GM18951 (cell line): ENCODE results near the gene PAQR4.

Experiments
- POLR2A ChIP-seq: IDR thresholded peaks from 4 replicates; pipeline ENCODE4 v1.6.1; 2011; ENCODE audit warnings: mild to moderate bottlenecking; ENCODE audit not compliant: insufficient read length, insufficient read depth; ENCODE audit errors: extremely low read depth
- in situ Hi-C: fragments of 300-500 bp; cut with MboI; formaldehyde crosslinking; loops from one replicate; pipeline ENCODE4 v1.12.0; 2022; ENCODE audit warnings: low sequenced_read_pairs, mixed read lengths, inconsistent platforms; ENCODE audit not compliant: unreplicated experiment

PAQR4 gene

DNA sequence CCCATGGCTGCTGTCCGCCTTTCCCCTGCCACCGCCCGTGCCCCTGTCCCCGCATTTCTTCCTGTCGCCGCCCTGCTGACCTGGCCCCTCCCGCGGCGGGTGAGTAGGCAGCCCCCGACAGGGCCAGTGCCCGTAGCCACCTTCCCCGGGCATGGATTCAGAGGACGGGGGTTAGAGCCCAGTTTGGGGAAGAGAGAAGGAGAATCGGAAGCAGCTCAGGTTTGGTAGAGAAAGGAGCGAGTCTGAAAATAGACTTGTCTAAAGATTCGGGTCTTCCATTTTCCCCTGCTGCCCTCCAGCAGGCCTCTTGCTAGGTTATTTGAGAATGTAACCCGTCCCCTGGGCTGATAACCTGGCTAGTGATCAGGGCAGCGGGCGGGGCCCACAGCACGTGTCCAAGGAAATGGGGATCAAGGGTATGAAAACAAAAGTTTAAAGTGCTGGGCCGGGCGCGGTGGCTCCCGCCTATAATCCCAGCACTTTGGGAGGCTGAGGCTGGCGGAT is 35.7 kb downstream of the PAQR4 start:
- in situ Hi-C loops: no loop called here
- peak; percentile 8 for TF ChIP-seq POLR2A

DNA sequence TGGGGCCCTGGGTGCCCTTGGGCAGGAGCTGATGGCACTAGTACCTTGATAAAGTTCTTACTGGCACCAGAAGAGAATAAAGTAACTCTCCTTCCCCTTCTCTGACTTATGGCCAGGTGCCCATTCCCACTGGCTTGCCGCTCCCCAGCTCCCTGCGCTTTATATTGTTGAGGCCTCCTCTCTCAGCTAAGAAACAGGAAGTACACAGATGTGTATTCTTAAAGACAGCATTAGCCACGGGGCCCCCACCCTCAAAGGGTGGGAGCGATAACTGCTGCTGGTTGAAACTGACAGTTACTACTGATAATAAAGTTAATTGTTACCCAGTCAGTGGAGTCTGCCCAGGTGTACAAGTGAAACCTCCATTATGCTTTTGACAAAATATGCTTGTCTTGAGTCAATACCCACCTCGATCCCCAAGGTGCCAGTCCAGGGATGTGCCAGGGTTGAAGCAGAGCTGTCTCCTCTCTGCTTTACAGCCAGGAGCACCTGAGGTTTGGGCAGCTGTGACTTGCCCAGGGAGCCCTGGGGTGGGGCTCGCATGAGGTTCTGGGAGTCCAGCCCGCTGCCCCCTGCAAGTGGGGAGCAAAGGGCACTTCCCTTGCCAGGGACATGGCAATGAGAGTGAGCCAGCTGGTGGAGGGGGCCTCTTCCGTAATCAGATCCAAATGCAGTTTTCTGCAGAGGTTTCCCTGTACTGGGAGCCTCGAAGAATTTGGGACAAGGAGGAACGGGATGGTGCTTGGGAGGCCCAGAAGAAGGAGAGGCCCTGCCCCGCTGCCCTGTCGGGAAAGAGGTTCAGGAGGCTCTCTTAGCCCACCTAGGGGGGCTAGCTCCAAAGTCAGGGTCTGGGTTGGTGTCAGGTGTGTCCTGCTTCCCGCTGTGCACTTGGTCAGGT is 38.2 kb downstream of the PAQR4 start:
- in situ Hi-C loops: no loop called here
- no peak for TF ChIP-seq POLR2A

DNA sequence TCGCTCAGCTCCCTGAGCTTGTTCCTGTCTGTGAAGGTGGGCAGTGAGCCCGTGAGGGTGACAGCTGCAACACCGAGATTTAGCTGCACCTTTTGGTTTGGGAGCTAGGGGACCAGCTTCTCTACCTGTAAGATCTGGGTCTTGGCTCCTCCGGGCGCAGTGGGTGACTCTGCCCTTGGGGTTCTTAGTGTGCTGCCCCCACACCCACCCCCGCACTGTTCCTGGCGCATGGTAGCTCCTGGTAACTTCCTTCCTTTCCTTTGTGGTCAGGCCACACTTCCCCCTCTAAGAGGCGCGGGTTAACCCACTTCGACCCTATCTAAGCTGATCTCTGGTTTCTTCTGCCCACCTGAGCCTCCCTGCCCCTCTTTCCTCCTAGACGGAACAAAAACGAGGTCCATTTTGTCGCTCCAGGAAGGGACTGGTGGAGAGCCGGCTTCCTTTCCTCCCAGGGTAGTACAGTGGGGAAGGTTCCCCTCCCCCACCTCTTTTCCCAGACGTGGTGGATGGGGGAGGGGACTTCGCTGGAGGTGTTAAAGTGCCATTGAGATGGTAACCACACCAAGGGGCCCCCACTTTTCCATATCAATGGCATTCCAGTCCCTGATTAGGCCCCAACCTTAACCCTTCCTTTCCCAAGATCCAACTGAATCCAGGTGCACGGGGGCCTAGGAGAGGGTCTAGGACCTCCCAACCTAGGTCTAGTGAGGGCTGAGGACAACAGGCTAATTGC is 39.0 kb downstream of the PAQR4 start:
- no peak for TF ChIP-seq POLR2A
- in situ Hi-C loops: no loop called here

DNA sequence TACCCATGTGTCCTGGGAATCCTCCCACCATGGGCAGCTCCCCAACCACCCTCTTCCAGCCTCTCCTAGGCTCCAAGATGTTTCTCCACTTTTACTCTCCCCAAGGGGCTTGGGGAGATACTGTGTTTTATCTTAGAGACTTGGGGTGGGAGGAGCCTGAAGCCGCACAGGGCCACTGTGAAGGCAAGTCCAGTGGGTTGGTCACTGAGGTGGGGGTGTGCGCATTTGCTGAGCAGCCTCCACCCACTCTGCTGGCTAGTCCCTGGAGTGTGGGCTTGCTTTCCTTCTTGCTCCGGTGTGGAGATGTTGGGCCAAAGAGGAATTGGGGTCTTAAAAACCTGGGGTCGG is 39.5 kb downstream of the PAQR4 start:
- in situ Hi-C loops: no loop called here
- no peak for TF ChIP-seq POLR2A

DNA sequence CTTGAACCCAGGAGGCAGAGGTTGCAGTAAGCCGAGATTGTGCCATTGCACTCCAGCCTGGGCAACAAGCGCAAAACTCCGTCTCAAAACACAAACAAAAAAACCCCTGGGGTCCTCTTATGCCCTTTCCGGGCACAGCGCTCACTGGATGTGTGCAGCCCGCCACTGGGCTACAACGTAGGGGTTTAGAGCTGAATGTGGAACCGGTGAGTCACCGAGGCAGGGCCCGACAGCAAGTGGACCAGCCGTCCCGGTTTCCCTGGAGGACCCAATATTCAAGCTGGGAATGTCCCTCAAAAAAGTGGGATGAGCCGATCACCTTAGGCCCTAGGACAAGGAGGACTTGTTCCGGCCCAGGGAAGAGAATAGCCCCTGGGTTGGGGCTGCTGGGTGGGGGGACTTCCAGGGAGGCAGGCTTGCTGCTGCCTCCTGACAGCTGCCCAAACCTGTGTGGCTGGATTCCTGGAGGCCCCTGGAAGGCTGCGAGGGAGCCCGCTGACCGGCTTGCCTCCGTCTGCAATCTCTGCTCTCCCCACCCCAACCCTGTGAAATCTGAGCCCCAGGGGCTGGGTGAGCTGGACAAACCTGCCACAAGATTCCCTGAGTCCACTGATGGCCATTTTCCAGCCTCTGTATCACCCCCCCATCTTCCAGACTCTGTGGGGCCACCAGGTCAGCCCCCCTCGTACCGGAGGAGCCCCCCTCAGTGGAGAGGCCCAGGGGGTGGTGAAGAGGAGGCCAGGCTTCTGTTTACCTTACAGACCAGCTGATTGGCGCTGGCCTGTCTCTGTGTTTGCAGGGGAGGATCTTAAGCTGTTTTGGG is 40.6 kb downstream of the PAQR4 start:
- no peak for TF ChIP-seq POLR2A
- in situ Hi-C loops: no loop called here

DNA sequence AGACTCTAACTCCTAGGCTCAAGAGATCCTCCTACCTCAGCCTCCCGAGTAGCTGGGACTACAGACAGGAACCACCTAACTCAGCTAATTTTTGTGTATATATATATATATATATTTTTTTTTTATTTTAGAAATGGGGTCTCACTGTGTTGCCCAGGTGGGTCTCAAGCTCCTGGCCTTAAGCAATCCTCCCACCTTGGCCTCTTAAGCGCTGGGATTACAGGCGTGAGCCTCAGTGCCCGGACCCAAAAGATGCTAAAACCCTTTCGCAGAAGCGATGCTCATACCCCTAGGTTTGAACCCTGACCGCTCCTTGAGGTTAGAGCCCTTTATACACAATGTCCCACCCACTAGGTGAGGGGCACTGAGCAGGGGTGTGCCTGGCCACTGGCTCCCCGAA is 41.4 kb downstream of the PAQR4 start:
- no peak for TF ChIP-seq POLR2A
- in situ Hi-C loops: no loop called here

DNA sequence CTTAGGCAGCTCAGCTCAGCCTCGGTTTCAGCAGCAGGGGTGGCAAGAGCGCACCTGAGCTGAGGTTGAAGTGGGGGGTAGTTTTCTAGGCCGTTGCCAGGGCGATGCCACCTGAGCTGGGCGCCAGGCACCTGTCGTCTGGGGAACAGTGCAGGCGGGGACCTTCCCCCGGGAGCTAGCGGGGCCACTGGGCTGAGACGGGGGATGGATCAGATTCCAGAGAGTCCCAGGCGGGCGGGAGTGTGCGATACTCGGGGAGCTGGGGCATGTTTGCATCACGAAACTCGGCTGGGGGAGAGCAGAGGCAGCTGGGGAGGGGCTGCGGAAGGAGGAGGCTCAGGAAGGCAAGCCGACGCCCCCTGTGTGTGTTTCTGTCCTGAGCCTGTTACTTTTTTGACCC is 43.1 kb downstream of the PAQR4 start:
- TF ChIP-seq POLR2A: no peak
- in situ Hi-C loops: no loop called here

DNA sequence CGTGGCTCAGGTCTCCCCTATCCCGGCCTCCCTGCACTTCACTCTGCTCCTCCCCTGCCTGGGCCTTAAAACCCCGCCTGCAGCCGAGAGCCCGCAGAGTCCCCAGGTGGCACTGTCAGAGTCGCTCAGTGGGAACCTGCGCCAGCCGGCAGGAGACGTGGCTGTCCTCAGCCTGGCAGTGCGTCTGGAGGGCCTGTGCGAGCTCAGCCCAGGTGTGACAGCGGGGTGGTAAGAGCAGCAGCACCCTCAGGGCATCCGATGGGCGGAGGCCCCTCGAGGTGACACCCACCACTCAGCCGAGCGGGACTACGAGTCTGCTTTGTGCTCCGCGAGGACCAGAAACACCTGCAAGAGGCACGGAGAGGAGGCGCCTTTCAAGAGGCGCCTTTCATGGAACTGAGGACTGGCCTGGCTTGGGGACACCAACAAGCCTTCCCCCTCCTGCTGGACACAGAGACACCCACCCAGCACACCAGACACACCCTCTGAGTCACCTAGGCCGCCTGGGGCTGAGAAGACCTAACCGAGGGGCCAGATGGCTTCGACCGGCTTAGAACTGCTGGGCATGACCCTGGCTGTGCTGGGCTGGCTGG is 43.8 kb downstream of the PAQR4 start, which contains the start of gene CLDN9:
Gene CLDN9 (plus strand): TSS at position 96 of the 593 bp plus-strand sequence. CDS start 440 bp downstream, at position 536.
- TF ChIP-seq POLR2A: no peak
- in situ Hi-C loops: no loop called here

DNA sequence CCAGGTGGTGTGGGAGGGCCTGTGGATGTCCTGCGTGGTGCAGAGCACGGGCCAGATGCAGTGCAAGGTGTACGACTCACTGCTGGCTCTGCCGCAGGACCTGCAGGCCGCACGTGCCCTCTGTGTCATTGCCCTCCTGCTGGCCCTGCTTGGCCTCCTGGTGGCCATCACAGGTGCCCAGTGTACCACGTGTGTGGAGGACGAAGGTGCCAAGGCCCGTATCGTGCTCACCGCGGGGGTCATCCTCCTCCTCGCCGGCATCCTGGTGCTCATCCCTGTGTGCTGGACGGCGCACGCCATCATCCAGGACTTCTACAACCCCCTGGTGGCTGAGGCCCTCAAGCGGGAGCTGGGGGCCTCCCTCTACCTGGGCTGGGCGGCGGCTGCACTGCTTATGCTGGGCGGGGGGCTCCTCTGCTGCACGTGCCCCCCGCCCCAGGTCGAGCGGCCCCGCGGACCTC is 44.4 kb downstream of the PAQR4 start:
- in situ Hi-C loops: no loop called here
- no peak for TF ChIP-seq POLR2A

DNA sequence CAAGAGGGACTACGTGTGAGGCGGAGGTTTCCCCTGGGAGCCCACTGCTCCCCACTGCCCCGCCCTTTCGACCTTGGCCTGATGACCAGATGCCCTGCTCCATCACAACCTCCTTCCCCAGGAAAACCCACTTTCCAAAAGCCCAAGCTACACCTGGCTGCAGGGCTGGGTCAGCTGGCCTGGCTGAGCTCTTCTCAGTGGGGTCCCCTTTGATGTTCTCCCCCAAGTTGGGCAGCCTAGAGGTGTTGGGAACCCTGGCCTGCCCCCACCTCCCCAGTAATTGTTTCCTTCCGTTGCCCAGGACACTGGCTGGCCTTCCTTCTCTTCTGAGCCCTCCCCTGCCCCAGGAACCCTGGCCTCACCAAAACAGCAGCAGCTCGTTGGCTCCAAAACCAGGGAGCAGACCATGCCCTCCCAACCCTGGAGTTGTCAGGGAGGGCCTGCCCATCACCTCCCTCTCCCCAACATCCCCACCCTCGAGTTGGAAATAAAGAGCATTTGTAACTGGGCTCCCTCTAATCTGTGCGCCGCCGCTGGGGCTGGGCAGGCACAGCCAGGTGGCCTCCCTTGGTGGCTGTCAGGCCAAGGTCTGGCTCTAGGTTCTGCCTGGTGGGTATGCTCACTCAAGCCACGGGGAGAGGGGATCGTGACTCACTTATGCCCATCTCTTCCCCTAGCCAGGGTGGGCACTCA is 45.0 kb downstream of the PAQR4 start:
- TF ChIP-seq POLR2A: no peak
- in situ Hi-C loops: no loop called here

DNA sequence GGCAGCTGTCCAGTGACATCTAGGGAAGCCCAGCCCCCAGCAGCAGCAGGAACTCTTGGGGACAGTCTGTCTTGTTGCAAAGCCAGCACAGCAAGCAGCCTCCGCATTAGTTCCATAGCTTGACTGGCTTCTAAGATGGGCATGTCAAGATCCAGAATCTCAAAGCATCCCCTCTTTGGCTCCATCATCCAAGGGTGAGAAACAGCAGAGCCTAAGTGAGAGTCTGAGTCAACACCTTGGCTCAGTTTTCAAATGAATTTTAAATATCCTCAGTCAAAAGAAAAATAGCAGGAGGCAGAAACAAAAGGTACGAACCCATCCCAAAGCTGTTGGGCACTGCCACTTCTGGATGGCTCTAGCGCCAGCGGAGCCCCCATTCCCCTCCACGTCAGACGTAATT is 45.8 kb downstream of the PAQR4 start:
- no peak for TF ChIP-seq POLR2A
- in situ Hi-C loops: no loop called here
